Measurements from ENCODE around the gene GNB1.
A peak's percentile ranks its signal among the peaks of the same experiment; 100 is the strongest.
"Not testable (repeated sequence)": the region's sequence is repeated elsewhere in the genome, so short reads cannot be mapped to it uniquely, and the experiment has no call there.

Gene GNB1

GRCh38 chr1:1934848-1935247 is 44.0 kb upstream of the GNB1 start:
- not testable (repeated sequence) for H4K8ac ChIP-seq (ENCODE audit: low read length); H3K4me3 ChIP-seq (ENCODE audit: insufficient read depth in 1 of 2, low read depth in 1 of 2, low read length in 2 of 2); H3K79me1 ChIP-seq (replicated peaks; ENCODE audit: low read length, poor library complexity, severe bottlenecking); H3K36me3 ChIP-seq (ENCODE audit: control insufficient read depth in 1 of 2, insufficient read depth in 2 of 2, low read depth in 1 of 2, low read length in 2 of 2); H3K9ac ChIP-seq (ENCODE audit: low read length); H2BK120ac ChIP-seq (ENCODE audit: low read depth, low read length); DNase-seq; H2AFZ ChIP-seq (ENCODE audit: low read depth, low read length); H3K4me2 ChIP-seq (ENCODE audit: low read length, poor library complexity, severe bottlenecking); H3K4me1 ChIP-seq (ENCODE audit: control insufficient read depth, insufficient read depth, low read depth, low read length); H3K9me3 ChIP-seq (ENCODE audit: control insufficient read depth, low read length); H3K14ac ChIP-seq (ENCODE audit: low read length in 2 of 2); H3K4ac ChIP-seq (ENCODE audit: low read depth in 1 of 2, low read length in 2 of 2); H3K27ac ChIP-seq (ENCODE audit: low read length, poor library complexity, severe bottlenecking); H2BK15ac ChIP-seq (ENCODE audit: low read depth, poor library complexity, severe bottlenecking); H3K18ac ChIP-seq (ENCODE audit: low read depth in 1 of 2, low read length in 2 of 2); H2AK5ac ChIP-seq (ENCODE audit: low read length, severe bottlenecking); H3K23ac ChIP-seq (ENCODE audit: low read length in 2 of 2); H2BK12ac ChIP-seq (ENCODE audit: low read length in 2 of 2); H2BK5ac ChIP-seq (ENCODE audit: low read depth, low read length, poor library complexity, severe bottlenecking)
- 94% methylated on average over 21 of the region's 21 CpGs for WGBS
- H3K27me3 ChIP-seq (ENCODE audit: control insufficient read depth in 1 of 2, insufficient read depth in 1 of 2, low read length in 2 of 2) = peaks cover 4 to 35% of the 10 kb centered on the region in 2 experiments
- peak overlapping the region; percentile 61 for H4K91ac ChIP-seq (ENCODE audit: low read length)

- no peak overlapping the region for H3K4me2 ChIP-seq (ENCODE audit: low read length, poor library complexity, severe bottlenecking)
- no peak overlapping the region for H2AK5ac ChIP-seq (ENCODE audit: low read length, severe bottlenecking)
- no peak overlapping the region for H3K4ac ChIP-seq (ENCODE audit: low read depth in 1 of 2, low read length in 2 of 2)
- no peak overlapping the region for H3K18ac ChIP-seq (ENCODE audit: low read depth in 1 of 2, low read length in 2 of 2)
- no peak overlapping the region for H2BK12ac ChIP-seq (ENCODE audit: low read length in 2 of 2)
- no peaks in the 10 kb centered on the region for H3K36me3 ChIP-seq (ENCODE audit: control insufficient read depth in 1 of 2, insufficient read depth in 2 of 2, low read depth in 1 of 2, low read length in 2 of 2)
- no peak overlapping the region for H3K23ac ChIP-seq (ENCODE audit: low read length in 2 of 2)
- H4K91ac ChIP-seq (ENCODE audit: low read length) = no peak overlapping the region
- H3K79me1 ChIP-seq (replicated peaks; ENCODE audit: low read length, poor library complexity, severe bottlenecking) = no peaks in the 10 kb centered on the region
- WGBS = 89% methylated on average over 38 of the region's 38 CpGs
- no peak overlapping the region for H2BK15ac ChIP-seq (ENCODE audit: low read depth, poor library complexity, severe bottlenecking)
- H3K9ac ChIP-seq (ENCODE audit: low read length) = no peak overlapping the region
- no peaks in the 10 kb centered on the region for H3K9me3 ChIP-seq (ENCODE audit: control insufficient read depth, low read length)
- peaks cover 0 to 17% of the 10 kb centered on the region in 2 experiments for H3K27me3 ChIP-seq (ENCODE audit: control insufficient read depth in 1 of 2, insufficient read depth in 1 of 2, low read length in 2 of 2)
- H2AFZ ChIP-seq (ENCODE audit: low read depth, low read length) = no peak overlapping the region
- H3K27ac ChIP-seq (ENCODE audit: low read length, poor library complexity, severe bottlenecking) = no peak overlapping the region
- no peak overlapping the region for H2BK120ac ChIP-seq (ENCODE audit: low read depth, low read length)
- no peak overlapping the region for H4K8ac ChIP-seq (ENCODE audit: low read length)
- H3K4me3 ChIP-seq (ENCODE audit: insufficient read depth in 1 of 2, low read depth in 1 of 2, low read length in 2 of 2) = no peak overlapping the region
- H3K4me1 ChIP-seq (ENCODE audit: control insufficient read depth, insufficient read depth, low read depth, low read length) = no peaks in the 10 kb centered on the region
- H2BK5ac ChIP-seq (ENCODE audit: low read depth, low read length, poor library complexity, severe bottlenecking) = no peak overlapping the region
- no peak overlapping the region for H3K14ac ChIP-seq (ENCODE audit: low read length in 2 of 2)
- no peak for DNase-seq
Observed at GRCh38 chr1:1929639-1930545, 39.0 kb upstream of the GNB1 start.

GRCh38 chr1:1929102-1929638 is 38.3 kb upstream of the GNB1 start:
- 89% methylated on average over 6 of the region's 10 CpGs for WGBS
- H2BK5ac ChIP-seq (ENCODE audit: low read depth, low read length, poor library complexity, severe bottlenecking) = no peak overlapping the region
- no peak overlapping the region for H2BK120ac ChIP-seq (ENCODE audit: low read depth, low read length)
- H3K27ac ChIP-seq (ENCODE audit: low read length, poor library complexity, severe bottlenecking) = no peak overlapping the region
- H3K14ac ChIP-seq (ENCODE audit: low read length in 2 of 2) = no peak overlapping the region
- no peak overlapping the region for H3K18ac ChIP-seq (ENCODE audit: low read depth in 1 of 2, low read length in 2 of 2)
- no peak overlapping the region for H2BK12ac ChIP-seq (ENCODE audit: low read length in 2 of 2)
- no peak overlapping the region for H4K91ac ChIP-seq (ENCODE audit: low read length)
- H3K4me2 ChIP-seq (ENCODE audit: low read length, poor library complexity, severe bottlenecking) = no peak overlapping the region
- no peak overlapping the region for H3K4ac ChIP-seq (ENCODE audit: low read depth in 1 of 2, low read length in 2 of 2)
- H4K8ac ChIP-seq (ENCODE audit: low read length) = no peak overlapping the region
- no peaks in the 10 kb centered on the region for H3K36me3 ChIP-seq (ENCODE audit: control insufficient read depth in 1 of 2, insufficient read depth in 2 of 2, low read depth in 1 of 2, low read length in 2 of 2)
- DNase-seq = no peak
- H3K4me3 ChIP-seq (ENCODE audit: insufficient read depth in 1 of 2, low read depth in 1 of 2, low read length in 2 of 2) = no peak overlapping the region
- no peak overlapping the region for H2AK5ac ChIP-seq (ENCODE audit: low read length, severe bottlenecking)
- H2BK15ac ChIP-seq (ENCODE audit: low read depth, poor library complexity, severe bottlenecking) = no peak overlapping the region
- H3K23ac ChIP-seq (ENCODE audit: low read length in 2 of 2) = no peak overlapping the region
- peaks cover 0 to 20% of the 10 kb centered on the region in 2 experiments for H3K27me3 ChIP-seq (ENCODE audit: control insufficient read depth in 1 of 2, insufficient read depth in 1 of 2, low read length in 2 of 2)
- no peaks in the 10 kb centered on the region for H3K4me1 ChIP-seq (ENCODE audit: control insufficient read depth, insufficient read depth, low read depth, low read length)
- H3K9me3 ChIP-seq (ENCODE audit: control insufficient read depth, low read length) = no peaks in the 10 kb centered on the region
- no peak overlapping the region for H2AFZ ChIP-seq (ENCODE audit: low read depth, low read length)
- H3K9ac ChIP-seq (ENCODE audit: low read length) = no peak overlapping the region
- no peaks in the 10 kb centered on the region for H3K79me1 ChIP-seq (replicated peaks; ENCODE audit: low read length, poor library complexity, severe bottlenecking)

GRCh38 chr1:1928231-1929101 is 37.6 kb upstream of the GNB1 start:
- no peak overlapping the region for H2BK12ac ChIP-seq (ENCODE audit: low read length in 2 of 2)
- H3K4me1 ChIP-seq (ENCODE audit: control insufficient read depth, insufficient read depth, low read depth, low read length) = no peaks in the 10 kb centered on the region
- H3K4me3 ChIP-seq (ENCODE audit: insufficient read depth in 1 of 2, low read depth in 1 of 2, low read length in 2 of 2) = no peak overlapping the region
- no peak overlapping the region for H2AFZ ChIP-seq (ENCODE audit: low read depth, low read length)
- no peak overlapping the region for H2BK15ac ChIP-seq (ENCODE audit: low read depth, poor library complexity, severe bottlenecking)
- no peak overlapping the region for H3K27ac ChIP-seq (ENCODE audit: low read length, poor library complexity, severe bottlenecking)
- WGBS = 91% methylated on average over 27 of the region's 34 CpGs
- H3K79me1 ChIP-seq (replicated peaks; ENCODE audit: low read length, poor library complexity, severe bottlenecking) = no peaks in the 10 kb centered on the region
- no peak overlapping the region for H3K23ac ChIP-seq (ENCODE audit: low read length in 2 of 2)
- DNase-seq = no peak
- H3K18ac ChIP-seq (ENCODE audit: low read depth in 1 of 2, low read length in 2 of 2) = no peak overlapping the region
- no peak overlapping the region for H2BK120ac ChIP-seq (ENCODE audit: low read depth, low read length)
- no peak overlapping the region for H3K14ac ChIP-seq (ENCODE audit: low read length in 2 of 2)
- H3K4ac ChIP-seq (ENCODE audit: low read depth in 1 of 2, low read length in 2 of 2) = no peak overlapping the region
- H3K27me3 ChIP-seq (ENCODE audit: control insufficient read depth in 1 of 2, insufficient read depth in 1 of 2, low read length in 2 of 2) = peaks cover 0 to 20% of the 10 kb centered on the region in 2 experiments
- no peak overlapping the region for H3K4me2 ChIP-seq (ENCODE audit: low read length, poor library complexity, severe bottlenecking)
- H2AK5ac ChIP-seq (ENCODE audit: low read length, severe bottlenecking) = no peak overlapping the region
- no peaks in the 10 kb centered on the region for H3K36me3 ChIP-seq (ENCODE audit: control insufficient read depth in 1 of 2, insufficient read depth in 2 of 2, low read depth in 1 of 2, low read length in 2 of 2)
- H3K9ac ChIP-seq (ENCODE audit: low read length) = no peak overlapping the region
- H3K9me3 ChIP-seq (ENCODE audit: control insufficient read depth, low read length) = no peaks in the 10 kb centered on the region
- H4K8ac ChIP-seq (ENCODE audit: low read length) = no peak overlapping the region
- no peak overlapping the region for H4K91ac ChIP-seq (ENCODE audit: low read length)
- no peak overlapping the region for H2BK5ac ChIP-seq (ENCODE audit: low read depth, low read length, poor library complexity, severe bottlenecking)
